GM19463 (cell line): ENCODE measurements around the gene ZNF672.
A peak's percentile ranks its signal among the peaks of the same experiment; 100 is the strongest.
"Not testable (repeated sequence)": the region's sequence is repeated elsewhere in the genome, so short reads cannot be mapped to it uniquely, and the experiment has no call there.

Experiments
- ATAC-seq: cut with Tn5 transposase; IDR thresholded peaks from one replicate; pipeline ENCODE4 v1.9.1; 2021; ENCODE audit warnings: mild to moderate bottlenecking, moderate library complexity; ENCODE audit not compliant: unreplicated experiment

Gene ZNF672

DNA sequence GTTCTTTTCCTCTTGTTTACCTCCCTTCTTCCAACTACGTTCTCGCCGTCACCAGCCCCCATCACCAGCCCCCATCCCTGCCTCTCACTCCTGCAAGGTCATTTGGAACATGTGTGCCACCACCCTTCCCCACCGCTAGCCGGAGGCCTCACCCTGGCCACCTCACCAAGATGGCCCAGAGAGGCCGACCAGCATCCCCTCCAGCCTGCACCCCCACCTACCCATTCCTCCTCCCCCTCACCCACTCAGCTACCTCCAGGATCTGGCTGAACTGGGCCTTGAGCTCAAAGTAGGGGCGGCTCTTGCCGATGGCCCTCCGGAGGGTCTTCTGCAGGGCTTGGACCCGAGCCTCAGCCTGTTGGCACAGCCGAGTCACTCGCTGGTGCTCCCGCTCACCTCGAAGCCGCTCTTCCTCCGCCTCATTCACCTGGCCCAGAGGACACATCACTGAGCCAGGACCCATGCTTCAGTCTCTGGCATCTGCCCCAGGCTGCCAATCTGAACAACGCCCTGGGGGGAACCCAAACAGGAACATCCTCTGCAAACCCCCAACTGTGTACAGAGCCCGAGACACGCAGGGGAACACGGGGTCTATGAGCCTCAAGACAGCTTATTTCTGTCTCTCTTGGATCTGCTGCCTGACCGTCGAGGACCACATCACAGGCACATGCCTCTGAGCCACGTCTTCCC lies 25.1 kb upstream of the ZNF672 start:
- no peak for ATAC-seq

DNA sequence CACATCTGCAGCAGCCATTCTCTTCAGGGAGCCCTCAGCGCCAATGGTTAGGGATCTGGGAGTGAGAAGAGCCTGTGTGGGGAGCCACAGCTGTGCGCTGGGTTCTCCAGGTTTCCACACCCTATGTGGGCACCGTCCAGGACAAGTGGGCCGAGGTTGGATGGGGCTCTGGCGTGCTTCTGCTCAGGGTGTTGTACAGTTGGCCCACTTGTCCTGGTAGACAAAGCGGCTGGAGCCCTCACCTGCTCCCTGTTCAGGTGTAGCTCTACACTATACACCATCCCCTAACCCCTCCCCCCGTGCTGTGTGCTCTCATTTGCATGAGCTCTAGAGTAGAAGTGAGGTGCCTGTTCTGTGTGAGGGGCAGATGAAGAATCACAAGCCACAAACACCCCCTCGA lies 24.5 kb upstream of the ZNF672 start:
- ATAC-seq, result no peak

DNA sequence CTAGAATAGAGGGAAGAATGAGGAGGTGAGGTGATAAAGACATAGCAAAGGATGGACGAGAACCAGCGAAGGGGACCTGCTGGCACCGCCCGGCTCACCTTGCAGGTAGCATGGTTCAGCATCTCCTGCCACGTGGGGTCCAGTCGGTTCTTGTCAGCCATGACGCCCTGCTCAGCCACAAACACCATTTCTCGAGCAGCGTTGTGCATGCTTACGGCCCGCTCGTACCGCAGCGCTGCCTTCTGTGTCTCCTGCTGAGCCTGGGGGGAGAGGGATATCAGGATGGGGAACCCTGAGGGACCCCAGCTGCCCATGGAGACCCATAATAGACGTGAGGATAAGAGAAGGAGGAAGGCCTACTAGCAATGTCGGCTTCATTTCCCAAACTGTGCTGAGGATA lies 23.7 kb upstream of the ZNF672 start:
- ATAC-seq, result no peak

- no peak for ATAC-seq
Observed at GRCh38 chr1:248815407-248816034, 22.5 kb upstream of the ZNF672 start.

DNA sequence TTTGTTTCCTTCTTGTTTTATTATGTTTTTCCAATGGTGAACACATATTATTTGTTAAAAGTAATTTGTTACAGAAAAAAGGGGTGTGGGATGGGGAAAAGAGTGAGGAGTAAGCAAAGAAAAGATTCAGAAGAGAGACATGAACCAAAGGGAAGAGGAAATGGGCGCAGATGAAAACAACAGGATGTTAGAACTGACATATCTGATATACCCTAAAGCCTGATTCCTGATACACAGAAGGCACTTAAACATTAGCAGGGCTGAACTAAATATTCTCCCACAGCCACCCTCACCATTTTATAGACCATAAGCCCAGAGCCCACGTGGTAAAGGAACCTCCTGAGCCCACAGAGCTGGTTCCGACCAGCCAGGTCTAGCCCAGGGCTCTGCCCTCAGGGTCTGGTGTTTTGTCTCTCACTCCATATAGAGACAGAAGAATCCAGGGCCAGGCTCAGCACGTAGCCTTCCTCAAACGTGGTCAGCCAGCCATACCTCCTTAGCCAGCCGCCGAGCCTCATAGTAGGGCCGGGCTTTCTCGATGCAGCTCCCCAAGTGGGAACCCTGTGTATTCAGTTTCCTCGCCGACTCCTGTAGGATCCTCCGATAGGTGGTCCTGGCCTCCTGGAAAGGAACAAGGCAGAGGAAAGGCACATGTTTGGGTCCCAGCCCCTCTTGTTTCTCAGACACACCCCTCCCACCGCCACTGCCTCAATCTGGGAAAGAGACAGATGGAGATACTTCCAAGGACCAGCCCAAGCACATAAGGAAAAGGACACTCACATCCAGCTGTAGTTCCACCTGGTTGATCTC lies 21.8 kb upstream of the ZNF672 start:
- ATAC-seq, result no peak

DNA sequence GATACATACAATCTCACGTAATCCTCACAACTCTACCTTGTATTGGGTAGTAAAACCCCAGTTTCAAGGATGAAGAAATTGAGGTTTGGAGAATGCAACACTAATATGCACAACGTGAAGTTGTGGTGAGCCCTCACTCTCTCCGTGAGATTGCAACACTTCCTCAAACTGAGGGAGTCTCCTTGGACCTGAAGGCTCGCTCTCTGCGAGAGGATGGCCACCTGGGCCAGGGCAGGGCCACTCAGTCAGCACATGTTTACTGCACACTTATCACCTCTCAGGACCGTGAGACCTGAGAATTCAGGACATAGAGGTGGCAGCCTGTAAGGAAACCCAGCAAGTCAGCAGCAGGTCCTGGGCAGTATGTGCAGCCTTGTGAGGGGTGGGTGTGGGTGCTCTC lies 21.0 kb upstream of the ZNF672 start:
- no peak for ATAC-seq

GRCh38 chr1:248818505-248819374 lies 19.3 kb upstream of the ZNF672 start:
- no peak for ATAC-seq

- ATAC-seq, result no peak
Observed at GRCh38 chr1:248820041-248820585, 17.9 kb upstream of the ZNF672 start.

DNA sequence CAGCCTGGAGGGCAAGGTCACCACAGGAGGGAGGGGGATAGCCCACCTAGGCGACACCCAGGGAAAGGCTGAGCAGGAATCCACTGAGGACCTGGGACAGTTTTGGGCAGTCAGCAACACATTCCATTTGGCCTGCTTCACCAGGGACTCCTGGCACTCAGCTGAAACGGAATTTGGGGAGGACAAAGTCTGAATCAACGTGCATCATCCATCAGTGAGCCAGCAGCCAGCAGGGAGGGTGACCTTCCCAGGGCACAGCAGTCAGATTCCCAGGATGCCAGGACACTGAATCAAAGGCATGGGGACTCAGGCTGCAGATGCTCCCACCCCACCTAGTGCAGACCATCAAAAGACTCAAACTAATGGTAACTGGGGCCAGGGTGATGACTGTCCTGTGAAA lies 16.9 kb upstream of the ZNF672 start:
- no peak for ATAC-seq

DNA sequence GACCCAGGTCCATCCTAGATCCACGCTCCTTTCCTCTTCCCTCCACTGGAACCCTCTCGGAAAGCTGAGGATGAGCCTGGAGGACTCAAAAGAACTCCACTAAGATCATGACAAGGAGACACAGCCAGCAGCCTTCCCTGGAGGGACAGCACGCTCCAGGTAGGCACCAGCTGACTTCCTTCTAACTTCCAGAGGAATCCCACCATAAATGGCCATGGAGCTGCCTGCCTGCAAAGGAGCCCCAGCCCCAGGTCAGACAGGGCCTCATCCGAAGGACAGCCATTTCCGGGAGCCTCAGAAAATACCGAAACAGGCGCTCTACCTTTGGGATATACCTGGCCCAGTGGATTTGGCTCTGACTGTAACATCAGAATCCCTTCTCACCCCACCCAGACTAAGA lies 16.4 kb upstream of the ZNF672 start:
- ATAC-seq, result no peak

DNA sequence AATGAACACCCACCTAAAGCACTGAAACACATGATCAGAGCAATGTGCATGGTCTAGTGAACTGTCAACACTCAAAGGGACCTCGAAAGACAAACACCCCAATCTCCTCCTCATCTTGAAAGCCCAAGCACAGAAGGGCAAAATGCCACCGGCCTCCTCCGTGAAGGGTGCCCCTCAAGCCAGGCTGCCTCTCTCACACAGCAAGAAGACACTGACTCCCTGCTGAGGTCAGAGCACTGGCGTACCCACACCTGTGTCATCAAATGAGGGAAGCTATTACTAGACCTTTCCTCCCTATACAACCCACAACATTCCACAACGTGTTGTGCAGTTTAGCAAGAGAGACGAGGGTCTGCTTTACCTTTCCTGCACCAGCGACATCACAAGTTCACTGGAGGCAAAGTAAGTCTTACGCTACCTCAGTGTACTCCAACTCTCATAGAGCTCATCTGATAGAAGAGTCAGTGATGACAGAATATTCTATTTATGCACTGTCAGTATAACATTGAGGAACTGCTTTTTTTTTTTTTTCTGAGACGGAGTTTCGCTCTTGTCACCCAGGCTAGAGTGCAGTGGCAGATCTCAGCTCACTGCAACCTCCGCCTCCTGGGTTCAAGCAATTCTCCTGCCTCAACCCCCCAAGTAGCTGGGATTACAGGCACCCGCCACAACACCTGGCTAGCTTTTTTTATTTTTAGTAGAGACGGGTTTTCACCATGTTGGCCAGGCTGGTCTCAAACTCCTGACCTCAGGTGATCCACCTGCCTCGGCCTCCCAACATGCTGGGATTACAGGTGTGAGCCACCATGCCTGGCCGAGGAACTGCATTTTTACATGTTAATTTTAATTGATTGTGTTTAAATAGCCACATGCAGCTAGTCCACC lies 15.6 kb upstream of the ZNF672 start:
- ATAC-seq, result no peak

- ATAC-seq, result no peak
Observed at GRCh38 chr1:248823517-248824001, 14.5 kb upstream of the ZNF672 start.

- ATAC-seq, result no peak
Observed at GRCh38 chr1:248824301-248824700, 13.7 kb upstream of the ZNF672 start.

GRCh38 chr1:248824701-248825100 lies 13.3 kb upstream of the ZNF672 start:
- no peak for ATAC-seq

- no peak for ATAC-seq
Observed at GRCh38 chr1:248825136-248825535, 12.9 kb upstream of the ZNF672 start.

DNA sequence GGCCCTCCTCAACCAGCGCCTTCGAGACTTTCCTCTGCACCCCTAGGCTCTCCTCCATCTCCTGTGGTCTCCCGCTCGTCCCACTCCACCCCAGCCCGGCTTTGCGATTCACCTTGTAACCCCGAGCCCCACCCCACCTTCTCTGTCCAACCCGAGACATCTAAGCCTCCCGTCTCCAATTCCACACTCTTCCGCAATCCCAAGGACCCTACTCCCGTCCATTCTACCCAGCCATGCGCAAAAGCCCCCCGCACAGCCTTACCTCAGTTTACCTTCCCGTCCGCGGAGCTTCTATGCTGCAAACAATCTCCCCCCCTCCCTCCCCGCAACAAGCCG lies 12.5 kb upstream of the ZNF672 start:
- ATAC-seq, result peak; percentile 2

GRCh38 chr1:248825909-248826760 lies 11.9 kb upstream of the ZNF672 start, which contains the start of gene SH3BP5L:
TSS of gene SH3BP5L (minus strand) at chr1:248825915. CDS start at chr1:248824935, 980 bp downstream.
- ATAC-seq, result peak; percentile 92

- no peak for ATAC-seq
Observed at GRCh38 chr1:248828845-248829244, 9.2 kb upstream of the ZNF672 start.

DNA sequence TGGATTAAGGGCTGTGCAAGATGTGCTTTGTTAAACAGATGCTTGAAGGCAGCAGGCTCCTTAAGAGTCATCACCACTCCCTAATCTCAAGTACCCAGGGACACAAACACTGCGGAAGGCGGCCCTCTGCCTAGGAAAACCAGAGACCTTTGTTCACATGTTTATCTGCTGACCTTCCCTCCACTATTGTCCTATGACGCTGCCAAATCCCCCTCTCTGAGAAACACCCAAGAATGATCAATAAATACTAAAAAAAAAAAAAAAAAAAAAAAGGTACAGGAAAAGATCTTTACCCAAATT lies 7.4 kb upstream of the ZNF672 start:
- not testable (repeated sequence) for ATAC-seq
